Measurements from ENCODE around the gene ECI2.

ECI2 gene

DNA sequence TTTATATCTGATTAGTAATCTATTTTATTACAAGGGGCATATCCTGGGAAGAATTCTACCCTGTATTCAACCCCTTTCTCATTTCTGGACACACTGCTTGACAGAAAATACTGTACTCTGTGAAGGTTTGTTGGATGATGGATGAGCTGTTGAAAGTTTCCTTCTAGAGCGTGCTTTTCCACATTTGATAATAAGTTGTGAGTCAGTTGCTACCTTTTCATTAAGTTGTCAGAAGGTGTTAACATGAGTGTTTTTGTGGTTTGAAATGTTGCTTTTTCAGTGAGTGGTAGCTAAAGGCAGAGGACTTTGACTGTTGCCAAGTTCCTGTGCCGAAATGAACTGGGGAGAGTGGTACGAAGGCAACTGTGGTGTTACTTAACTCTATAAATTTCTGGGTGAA is 3.9 kb upstream of the ECI2 start:
- H3K4me1 ChIP-seq = peaks cover 0 to 10% (median 8%) of the 10 kb centered on the region in 4 donors
- no peak overlapping the region for H3K4me3 ChIP-seq
- H3K9me3 ChIP-seq = no peaks in the 10 kb centered on the region
- no peak overlapping the region for H3K27ac ChIP-seq
- DNase-seq = no peak
- H3K36me3 ChIP-seq = no peaks in the 10 kb centered on the region
- intact Hi-C loops (cut with DNase I; ENCODE audit: low total_unique reads) = loop anchor here (10.0 kb wide), 1 partner anchor 394 kb away; no protein-coding TSS in a partner anchor
- TF ChIP-seq, protein P1, sequence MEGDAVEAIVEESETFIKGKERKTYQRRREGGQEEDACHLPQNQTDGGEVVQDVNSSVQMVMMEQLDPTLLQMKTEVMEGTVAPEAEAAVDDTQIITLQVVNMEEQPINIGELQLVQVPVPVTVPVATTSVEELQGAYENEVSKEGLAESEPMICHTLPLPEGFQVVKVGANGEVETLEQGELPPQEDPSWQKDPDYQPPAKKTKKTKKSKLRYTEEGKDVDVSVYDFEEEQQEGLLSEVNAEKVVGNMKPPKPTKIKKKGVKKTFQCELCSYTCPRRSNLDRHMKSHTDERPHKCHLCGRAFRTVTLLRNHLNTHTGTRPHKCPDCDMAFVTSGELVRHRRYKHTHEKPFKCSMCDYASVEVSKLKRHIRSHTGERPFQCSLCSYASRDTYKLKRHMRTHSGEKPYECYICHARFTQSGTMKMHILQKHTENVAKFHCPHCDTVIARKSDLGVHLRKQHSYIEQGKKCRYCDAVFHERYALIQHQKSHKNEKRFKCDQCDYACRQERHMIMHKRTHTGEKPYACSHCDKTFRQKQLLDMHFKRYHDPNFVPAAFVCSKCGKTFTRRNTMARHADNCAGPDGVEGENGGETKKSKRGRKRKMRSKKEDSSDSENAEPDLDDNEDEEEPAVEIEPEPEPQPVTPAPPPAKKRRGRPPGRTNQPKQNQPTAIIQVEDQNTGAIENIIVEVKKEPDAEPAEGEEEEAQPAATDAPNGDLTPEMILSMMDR (IDR thresholded peaks at IDR 0.05) = no peak
- H3K27me3 ChIP-seq = no peaks in the 10 kb centered on the region

DNA sequence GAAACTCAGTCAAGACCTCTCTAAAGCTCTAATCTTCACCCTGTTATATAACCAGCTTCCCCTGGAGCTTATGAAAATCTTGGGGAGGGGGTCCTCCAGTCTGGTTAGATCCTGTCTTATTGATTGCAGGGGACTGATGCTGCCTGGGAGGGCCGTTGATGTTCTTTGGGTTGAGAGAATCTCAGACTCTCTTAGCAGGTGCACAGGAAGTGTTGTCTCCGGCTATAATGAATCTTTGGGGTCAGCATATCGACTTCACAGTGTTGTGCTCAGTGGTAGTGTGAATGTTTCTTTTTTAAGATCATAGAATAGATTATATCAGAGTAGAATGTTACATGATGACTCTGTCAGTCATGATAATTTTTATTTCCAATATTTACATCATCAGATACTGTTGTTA is 2.8 kb upstream of the ECI2 start:
- Histone ChIP-seq H3K36me3 (no peaks in the 10 kb centered on the region), H3K4me1 (peaks cover 0 to 20% (median 16%) of the 10 kb centered on the region in 4 donors), H3K27me3 (no peaks in the 10 kb centered on the region), H3K4me3 (no peak overlapping the region), H3K9me3 (no peaks in the 10 kb centered on the region), H3K27ac (no peak overlapping the region)
- DNase-seq = no peak
- TF ChIP-seq, protein P1 (IDR thresholded peaks at IDR 0.05) = no peak
- intact Hi-C loops (cut with DNase I; ENCODE audit: low total_unique reads) = loop anchor here (10.0 kb wide), 1 partner anchor 393 kb away; no protein-coding TSS in a partner anchor

DNA sequence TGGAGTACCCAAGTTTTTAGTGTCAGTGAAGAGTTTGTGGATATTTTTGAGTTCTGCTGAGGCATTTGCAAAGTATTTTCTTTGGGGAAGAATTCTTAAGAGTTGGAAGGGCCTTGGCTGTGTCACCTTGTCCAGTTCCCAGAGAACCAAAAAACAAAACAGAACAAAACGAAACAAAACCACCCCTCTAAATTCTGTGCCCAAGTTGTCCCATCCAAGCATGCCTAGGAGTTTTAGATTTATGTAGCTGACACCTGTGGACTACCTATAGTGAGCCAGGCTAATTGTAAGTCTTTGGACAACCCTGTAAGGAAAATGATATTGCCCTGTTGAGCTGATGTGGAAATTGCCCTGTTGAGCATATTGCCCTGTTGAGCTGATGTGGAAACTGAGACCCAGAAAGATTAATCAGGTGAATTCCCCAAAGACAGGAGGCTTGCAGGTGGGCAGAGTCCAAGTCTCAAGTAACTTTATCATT is 1.0 kb upstream of the ECI2 start:
- H3K9me3 ChIP-seq = no peaks in the 10 kb centered on the region
- H3K36me3 ChIP-seq = peaks cover 6 to 13% (median 9%) of the 10 kb centered on the region in 3 donors
- peak overlapping the region; percentile 67 to 90 for H3K4me3 ChIP-seq
- intact Hi-C loops (cut with DNase I; ENCODE audit: low total_unique reads) = loop anchor here (10.0 kb wide), 1 partner anchor 392 kb away; no protein-coding TSS in a partner anchor
- TF ChIP-seq, protein P1 (IDR thresholded peaks at IDR 0.05) = no peak
- H3K4me1 ChIP-seq = peaks cover 0 to 25% (median 16%) of the 10 kb centered on the region in 4 donors
- peak overlapping the region; percentile 88 to 96 for H3K27ac ChIP-seq
- no peak for DNase-seq
- H3K27me3 ChIP-seq = no peaks in the 10 kb centered on the region

GRCh38 chr6:4135665-4136353 is 434 bp upstream of the ECI2 start:
- H3K4me3 ChIP-seq = peak overlapping the region; percentile 67 to 90
- TF ChIP-seq, protein P1 (IDR thresholded peaks at IDR 0.05) = peak in 1 of 2 experiments; percentile 19
- peak; percentile 97 to 99 for DNase-seq
- peak overlapping the region; percentile 88 to 96 for H3K27ac ChIP-seq
- peaks cover 8 to 15% (median 13%) of the 10 kb centered on the region in 3 donors for H3K36me3 ChIP-seq
- peaks cover 0 to 25% (median 16%) of the 10 kb centered on the region in 4 donors for H3K4me1 ChIP-seq
- no peaks in the 10 kb centered on the region for H3K9me3 ChIP-seq
- intact Hi-C loops (cut with DNase I; ENCODE audit: low total_unique reads) = loop anchor here (10.0 kb wide), 1 partner anchor 391 kb away; no protein-coding TSS in a partner anchor
- no peaks in the 10 kb centered on the region for H3K27me3 ChIP-seq

DNA sequence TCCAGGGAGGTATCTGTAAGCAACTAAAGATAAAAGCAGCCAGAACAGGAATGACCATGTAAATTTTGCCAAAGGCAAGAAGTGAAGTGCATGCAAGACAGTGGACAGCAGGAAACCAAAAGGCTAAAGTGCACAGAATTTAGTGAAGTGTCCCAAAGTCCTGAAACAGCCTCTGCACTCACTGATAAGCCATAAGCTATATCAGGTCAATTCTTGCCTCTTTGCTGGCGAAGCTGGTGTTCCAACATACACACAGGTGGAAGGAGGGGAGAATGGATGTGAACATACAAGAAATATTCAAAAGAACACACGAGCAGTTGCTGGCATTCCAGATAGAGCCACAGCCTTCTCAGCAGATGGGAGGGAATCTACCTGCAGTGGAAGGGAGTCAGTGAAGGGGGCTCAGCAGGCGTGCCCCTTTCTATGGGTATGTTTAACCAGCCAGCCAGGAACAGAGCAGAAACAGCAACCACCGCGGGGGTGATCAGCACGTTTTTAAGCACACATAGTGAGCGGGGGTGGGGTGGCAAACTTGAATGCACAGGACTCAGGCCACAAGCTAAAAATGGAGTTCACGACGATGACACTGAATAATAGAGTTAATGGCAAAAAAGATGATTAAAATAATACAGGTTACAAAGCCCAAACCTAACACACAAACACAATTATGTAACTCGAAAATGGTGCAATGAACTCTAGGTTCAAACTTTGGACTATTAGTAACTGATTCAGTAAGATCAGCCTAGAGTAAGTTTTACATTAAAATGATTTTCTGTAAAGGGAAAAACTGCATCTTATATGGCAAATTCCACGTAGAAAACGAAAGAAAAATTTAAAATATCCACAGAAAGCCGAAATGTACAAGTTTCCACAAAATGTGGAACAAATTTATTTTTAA is 1.2 kb downstream of the ECI2 start:
- DNase-seq = peak; percentile 33 to 68

More for the DNA sequence above, 1.2 kb downstream of the ECI2 start:
- Histone ChIP-seq H3K27ac (peak overlapping the region; percentile 93 to 96), H3K27me3 (no peaks in the 10 kb centered on the region), H3K4me1 (peaks cover 0 to 25% (median 16%) of the 10 kb centered on the region in 4 donors), H3K4me3 (peak overlapping the region; percentile 67 to 90), H3K36me3 (peaks cover 23 to 31% (median 29%) of the 10 kb centered on the region in 3 donors), H3K9me3 (no peaks in the 10 kb centered on the region)
- intact Hi-C loops (cut with DNase I; ENCODE audit: low total_unique reads) = loop anchor here (10.0 kb wide), 1 partner anchor 389 kb away; no protein-coding TSS in a partner anchor
- TF ChIP-seq, protein P1 (IDR thresholded peaks at IDR 0.05) = no peak

All from tibial artery (tissue), 4 donors.